Measurements from ENCODE around the gene DAB2IP.

DAB2IP gene

GRCh38 chr9:121663591-121663990 is 12.2 kb downstream of the DAB2IP start:
- Histone ChIP-seq H3K79me2 (ENCODE audit: control insufficient read depth, low read length) (no peaks in the 10 kb centered on the region), H3K27ac (ENCODE audit: low read depth, low read length) (no peak overlapping the region), H3K27me3 (ENCODE audit: control insufficient read depth, low read length) (peaks cover 21% of the 10 kb centered on the region; the same call in 1 of the 2 replicates), H3K9me2 (replicated peaks; ENCODE audit: control insufficient read depth, low read length) (no peaks in the 10 kb centered on the region), H4K20me1 (ENCODE audit: control insufficient read depth, insufficient read depth, low read depth, low read length) (no peaks in the 10 kb centered on the region), H3F3A (ENCODE audit: control insufficient read depth, insufficient read depth) (no peaks in the 10 kb centered on the region), H3K4me3 (ENCODE audit: low read length) (no peak overlapping the region), H3K9me3 (ENCODE audit: control insufficient read depth, insufficient read depth, low read length) (no peaks in the 10 kb centered on the region), H3K36me3 (ENCODE audit: control insufficient read depth, low read length) (no peaks in the 10 kb centered on the region), H3K4me1 (ENCODE audit: control insufficient read depth, low read length) (no peaks in the 10 kb centered on the region), H3K4me2 (ENCODE audit: low read length) (no peak overlapping the region)
- no peak for TF ChIP-seq CTCF (IDR thresholded peaks at IDR 0.05; ENCODE audit: low read depth, low read length, poor library complexity, severe bottlenecking)
- TF ChIP-seq EZH2phosphoT487 (IDR thresholded peaks at IDR 0.05; ENCODE audit: borderline replicate concordance, low read length) = no peak

GRCh38 chr9:121666294-121666693 is 14.9 kb downstream of the DAB2IP start:
- Histone ChIP-seq H3K27ac (ENCODE audit: low read depth, low read length) (no peak overlapping the region), H3K9me3 (ENCODE audit: control insufficient read depth, insufficient read depth, low read length) (no peaks in the 10 kb centered on the region), H3K9me2 (replicated peaks; ENCODE audit: control insufficient read depth, low read length) (no peaks in the 10 kb centered on the region), H3F3A (ENCODE audit: control insufficient read depth, insufficient read depth) (no peaks in the 10 kb centered on the region), H3K36me3 (ENCODE audit: control insufficient read depth, low read length) (no peaks in the 10 kb centered on the region), H3K27me3 (ENCODE audit: control insufficient read depth, low read length) (peaks cover 21% of the 10 kb centered on the region; the same call in 1 of the 2 replicates), H3K4me1 (ENCODE audit: control insufficient read depth, low read length) (no peaks in the 10 kb centered on the region), H3K4me2 (ENCODE audit: low read length) (no peak overlapping the region), H3K4me3 (ENCODE audit: low read length) (no peak overlapping the region), H4K20me1 (ENCODE audit: control insufficient read depth, insufficient read depth, low read depth, low read length) (no peaks in the 10 kb centered on the region), H3K79me2 (ENCODE audit: control insufficient read depth, low read length) (no peaks in the 10 kb centered on the region)
- no peak for TF ChIP-seq CTCF (IDR thresholded peaks at IDR 0.05; ENCODE audit: low read depth, low read length, poor library complexity, severe bottlenecking)
- TF ChIP-seq EZH2phosphoT487 (IDR thresholded peaks at IDR 0.05; ENCODE audit: borderline replicate concordance, low read length) = no peak

GRCh38 chr9:121667214-121667613 is 15.8 kb downstream of the DAB2IP start:
- Histone ChIP-seq H3K79me2 (ENCODE audit: control insufficient read depth, low read length) (no peaks in the 10 kb centered on the region), H3K4me3 (ENCODE audit: low read length) (no peak overlapping the region), H4K20me1 (ENCODE audit: control insufficient read depth, insufficient read depth, low read depth, low read length) (no peaks in the 10 kb centered on the region), H3K4me1 (ENCODE audit: control insufficient read depth, low read length) (no peaks in the 10 kb centered on the region), H3K27me3 (ENCODE audit: control insufficient read depth, low read length) (peaks cover 23% of the 10 kb centered on the region; the same call in 1 of the 2 replicates), H3K27ac (ENCODE audit: low read depth, low read length) (no peak overlapping the region), H3K4me2 (ENCODE audit: low read length) (no peak overlapping the region), H3K36me3 (ENCODE audit: control insufficient read depth, low read length) (no peaks in the 10 kb centered on the region), H3K9me3 (ENCODE audit: control insufficient read depth, insufficient read depth, low read length) (no peaks in the 10 kb centered on the region), H3K9me2 (replicated peaks; ENCODE audit: control insufficient read depth, low read length) (no peaks in the 10 kb centered on the region), H3F3A (ENCODE audit: control insufficient read depth, insufficient read depth) (no peaks in the 10 kb centered on the region)
- no peak for TF ChIP-seq CTCF (IDR thresholded peaks at IDR 0.05; ENCODE audit: low read depth, low read length, poor library complexity, severe bottlenecking)
- TF ChIP-seq EZH2phosphoT487 (IDR thresholded peaks at IDR 0.05; ENCODE audit: borderline replicate concordance, low read length) = no peak
